RPMI8226 (cell line): ENCODE results near the gene DOCK11.

Experiments
- DNase-seq: peaks from one replicate; pipeline ENCODE4 v3.0.0-alpha.2; 2015

The DOCK11 gene

DNA sequence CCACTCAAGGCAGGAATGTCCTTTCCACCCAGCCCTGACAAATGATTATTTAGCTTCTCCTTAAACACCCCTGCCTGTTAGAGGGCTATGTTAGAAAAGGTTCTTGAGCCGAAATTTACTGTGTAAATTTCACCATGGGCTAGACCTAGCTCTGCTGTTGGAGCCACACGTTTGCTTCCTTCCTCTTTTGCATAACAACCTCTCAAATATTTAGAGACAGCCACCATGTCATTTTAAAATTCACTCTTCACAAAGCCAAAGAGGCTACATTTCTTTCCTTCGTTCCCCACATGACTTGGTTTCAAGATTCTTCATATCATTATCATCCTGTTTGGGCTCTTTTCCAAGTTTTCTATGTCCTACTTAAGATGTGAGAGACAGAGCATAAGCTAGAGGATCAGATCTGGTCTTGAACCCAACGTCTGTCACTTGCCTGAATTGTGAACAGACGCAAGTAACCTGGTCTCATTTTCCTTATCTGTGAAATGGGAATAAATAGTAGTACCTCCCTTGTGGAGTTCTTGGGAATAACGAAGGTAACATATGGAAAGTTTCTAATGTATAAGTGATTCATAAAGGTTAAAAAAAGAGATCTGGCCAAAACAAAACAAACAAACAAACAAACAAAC, 6.7 kb downstream of the DOCK11 start:
- no peak for DNase-seq

DNA sequence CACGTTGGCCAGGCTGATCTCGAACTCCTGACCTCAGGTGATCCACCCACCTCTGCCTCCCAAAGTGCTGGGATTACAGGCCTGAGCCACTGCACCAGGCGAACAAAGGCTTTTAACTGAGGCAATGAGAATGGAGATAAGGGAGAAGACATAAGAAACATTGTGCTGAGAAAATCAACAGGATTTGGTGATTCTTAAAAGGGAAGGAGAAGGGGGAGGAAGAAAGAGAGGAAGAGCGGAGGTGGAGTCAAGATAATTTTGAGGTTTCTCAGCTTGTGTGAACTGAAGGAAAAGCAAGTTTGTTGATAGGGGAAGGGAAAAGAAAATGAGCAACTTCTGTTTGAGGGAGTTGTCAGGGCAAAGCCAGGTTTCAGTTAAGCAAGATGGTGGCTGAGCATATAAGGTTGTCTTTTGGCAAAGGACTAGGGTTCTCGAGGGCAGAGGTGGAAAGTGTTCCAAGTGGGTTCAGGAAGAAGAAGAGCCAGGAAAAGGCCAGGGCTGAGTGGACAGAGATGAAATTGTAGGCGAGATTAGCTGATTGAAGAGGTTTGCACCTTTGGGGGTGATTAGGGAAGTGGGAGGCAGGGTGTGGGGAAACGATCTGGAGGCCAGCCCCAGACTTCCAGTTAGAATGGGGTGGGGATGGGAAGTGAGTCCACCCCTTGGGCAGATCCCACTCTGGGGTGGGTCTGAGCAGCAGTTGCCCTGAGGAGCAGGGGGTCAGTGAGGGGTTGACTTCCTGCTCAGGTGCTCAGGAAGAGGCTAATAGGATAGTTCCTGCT, 7.8 kb downstream of the DOCK11 start:
- DNase-seq: no peak

DNA sequence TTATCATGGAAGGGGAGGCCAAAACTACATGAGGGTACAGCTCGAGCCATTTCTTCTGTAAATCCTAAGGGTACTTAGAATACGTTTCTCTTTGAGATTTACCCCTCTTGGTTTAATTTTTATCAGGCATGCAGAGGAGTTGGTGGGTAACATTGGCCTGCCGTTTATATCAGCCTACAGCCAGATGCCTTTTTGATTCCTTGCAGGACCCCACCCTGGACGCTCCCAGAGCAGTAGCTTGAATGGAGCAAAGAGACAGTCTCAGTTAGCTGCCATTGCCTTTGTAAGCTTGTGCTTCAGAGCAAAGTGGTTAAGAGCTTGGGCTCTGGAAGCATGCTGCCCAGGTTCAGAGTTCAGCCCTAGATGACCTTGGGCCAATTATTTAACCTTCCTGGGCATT, 9.0 kb downstream of the DOCK11 start:
- no peak for DNase-seq

DNA sequence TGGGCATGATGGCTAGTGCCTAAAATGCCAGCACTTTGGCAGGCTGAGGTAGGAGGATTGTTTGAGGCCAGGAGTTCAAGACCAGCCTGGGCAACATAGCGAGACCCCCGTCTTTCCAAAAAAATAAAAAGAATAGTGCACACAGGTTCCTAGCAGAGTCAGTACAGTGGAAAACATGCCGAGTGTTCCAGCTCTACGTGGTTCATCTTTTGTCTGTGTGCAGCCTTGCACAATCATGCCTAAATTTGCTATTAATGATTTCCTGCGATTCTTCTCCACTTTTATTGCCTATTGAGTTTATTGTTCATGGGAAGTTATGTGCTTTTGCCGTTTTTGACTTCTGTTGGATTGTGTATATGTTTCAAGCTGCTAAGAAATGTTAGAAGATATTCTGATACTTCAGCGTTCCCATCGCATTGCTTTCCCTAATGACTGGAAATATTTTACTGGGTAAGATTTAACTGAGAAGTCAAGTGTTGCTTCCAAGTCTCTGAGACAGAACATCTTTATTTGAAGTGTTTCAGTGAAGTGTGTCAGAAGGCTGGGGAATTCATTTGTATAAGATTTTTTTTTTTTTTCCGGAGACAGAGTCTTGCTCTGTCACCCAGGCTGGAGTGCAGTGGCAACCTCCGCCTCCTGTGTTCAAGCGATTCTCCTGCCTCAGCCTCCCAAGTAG, 11.3 kb downstream of the DOCK11 start:
- no peak for DNase-seq

DNA sequence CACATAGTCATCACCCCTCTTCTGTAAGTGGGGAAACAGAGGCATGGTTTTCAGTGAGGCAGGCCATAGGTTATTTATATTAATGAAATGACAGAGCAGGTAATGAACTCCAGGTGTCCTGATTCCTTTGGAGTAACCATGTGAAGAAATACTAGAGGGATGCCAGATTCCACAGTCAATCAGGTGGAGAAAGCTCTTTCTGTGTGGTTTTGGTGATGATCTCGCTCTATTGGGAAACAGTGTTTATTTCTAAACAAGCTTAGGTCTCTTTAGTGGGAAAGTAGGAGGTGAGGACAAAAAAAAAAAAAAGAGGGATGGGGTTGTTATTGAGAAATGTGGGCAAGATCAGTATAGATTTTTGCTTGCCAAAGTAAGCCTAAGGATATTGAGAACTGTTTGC, 12.2 kb downstream of the DOCK11 start:
- no peak for DNase-seq

DNA sequence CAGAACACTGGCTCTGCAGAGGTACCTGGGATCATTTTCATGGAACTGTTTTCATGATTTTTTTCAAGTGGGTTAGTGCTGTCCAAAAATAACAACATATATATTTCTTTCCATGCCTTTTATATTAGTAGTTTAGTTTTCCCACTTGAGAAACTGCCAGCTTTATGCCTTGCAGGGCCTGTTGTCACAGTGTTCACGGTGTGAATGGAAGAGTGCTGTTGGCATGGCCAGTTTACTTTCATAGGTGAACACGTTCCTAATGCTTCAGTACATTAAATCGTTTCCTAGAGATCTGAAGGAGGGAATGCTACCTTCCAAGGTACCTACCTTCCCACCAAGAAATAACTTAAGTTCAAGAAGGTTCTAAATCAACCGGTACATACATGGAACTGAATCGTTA, 12.6 kb downstream of the DOCK11 start:
- DNase-seq: no peak

DNA sequence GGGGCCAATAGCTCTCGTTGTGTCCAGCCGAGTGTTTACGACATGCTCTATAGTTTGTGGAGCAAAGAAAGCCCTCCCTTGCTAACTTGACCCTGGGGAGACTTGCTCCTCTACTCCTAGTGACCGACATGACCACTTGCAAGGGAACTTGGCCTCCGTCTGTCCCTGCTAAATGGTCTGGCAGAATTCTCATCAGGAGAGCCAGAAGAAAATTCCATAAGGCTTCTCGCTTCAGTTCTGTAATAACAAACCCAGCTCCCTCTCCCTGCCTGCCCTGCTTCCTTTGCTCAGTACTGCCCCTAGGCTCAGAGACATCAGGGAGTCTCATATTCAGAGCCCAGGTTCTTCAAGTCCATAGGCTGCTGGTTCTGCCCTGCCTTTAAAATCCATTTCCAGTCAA, 13.0 kb downstream of the DOCK11 start:
- DNase-seq: no peak

DNA sequence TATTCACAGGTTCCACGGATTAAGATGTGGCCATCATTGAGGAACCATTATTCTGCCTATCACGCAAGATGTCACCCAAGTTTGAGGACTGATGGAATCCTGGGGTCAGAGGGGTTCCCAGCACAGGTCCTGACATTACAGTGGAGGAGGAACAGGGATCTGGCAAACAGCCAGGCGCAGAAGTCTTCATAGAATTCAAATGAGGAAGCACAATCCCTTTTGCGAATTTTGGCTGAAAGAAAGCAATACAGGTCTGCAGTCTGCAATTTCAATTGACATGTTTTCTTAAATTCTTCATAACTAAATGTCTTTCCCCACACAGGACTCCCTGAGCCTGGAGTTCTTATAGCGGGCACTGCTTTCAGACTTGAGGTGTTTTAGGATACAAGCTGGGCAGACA, 14.5 kb downstream of the DOCK11 start:
- no peak for DNase-seq

DNA sequence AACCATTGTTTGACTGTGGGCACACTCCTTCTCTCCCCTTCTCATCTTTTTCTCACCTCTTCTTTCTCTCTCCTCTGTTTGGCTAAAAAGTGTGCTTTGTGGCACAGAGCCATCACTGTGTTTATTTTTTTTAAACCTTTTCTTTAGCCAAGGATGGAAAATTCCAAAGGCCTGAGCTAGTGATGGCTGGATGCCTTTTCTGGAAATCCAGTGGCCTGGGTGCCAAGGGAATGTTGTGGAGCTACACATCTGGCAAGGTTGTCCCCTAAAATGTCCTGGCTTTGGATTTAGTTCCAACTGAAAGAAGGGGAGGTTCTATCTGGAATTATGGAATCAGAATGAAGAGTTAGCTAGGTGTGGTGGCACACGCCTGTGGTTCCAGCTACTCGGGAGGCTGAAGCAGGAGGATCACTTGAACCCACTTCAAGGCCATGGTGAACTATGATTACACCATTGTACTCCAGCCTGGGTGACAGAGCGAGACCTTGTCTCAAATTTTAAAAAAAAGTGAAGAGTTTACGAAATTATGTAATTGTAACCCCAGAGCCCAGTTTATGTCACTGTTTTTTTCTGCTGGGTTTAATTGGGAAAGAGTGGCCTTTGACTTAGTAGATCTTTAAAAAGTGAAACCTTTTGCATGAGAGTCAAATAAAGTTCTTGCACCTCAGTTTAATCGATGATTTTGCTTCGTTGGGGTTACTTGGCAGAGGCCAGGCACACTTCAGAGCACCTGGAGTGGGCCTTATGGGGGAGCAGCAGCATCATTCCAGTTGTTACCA, 17.7 kb downstream of the DOCK11 start:
- no peak for DNase-seq

DNA sequence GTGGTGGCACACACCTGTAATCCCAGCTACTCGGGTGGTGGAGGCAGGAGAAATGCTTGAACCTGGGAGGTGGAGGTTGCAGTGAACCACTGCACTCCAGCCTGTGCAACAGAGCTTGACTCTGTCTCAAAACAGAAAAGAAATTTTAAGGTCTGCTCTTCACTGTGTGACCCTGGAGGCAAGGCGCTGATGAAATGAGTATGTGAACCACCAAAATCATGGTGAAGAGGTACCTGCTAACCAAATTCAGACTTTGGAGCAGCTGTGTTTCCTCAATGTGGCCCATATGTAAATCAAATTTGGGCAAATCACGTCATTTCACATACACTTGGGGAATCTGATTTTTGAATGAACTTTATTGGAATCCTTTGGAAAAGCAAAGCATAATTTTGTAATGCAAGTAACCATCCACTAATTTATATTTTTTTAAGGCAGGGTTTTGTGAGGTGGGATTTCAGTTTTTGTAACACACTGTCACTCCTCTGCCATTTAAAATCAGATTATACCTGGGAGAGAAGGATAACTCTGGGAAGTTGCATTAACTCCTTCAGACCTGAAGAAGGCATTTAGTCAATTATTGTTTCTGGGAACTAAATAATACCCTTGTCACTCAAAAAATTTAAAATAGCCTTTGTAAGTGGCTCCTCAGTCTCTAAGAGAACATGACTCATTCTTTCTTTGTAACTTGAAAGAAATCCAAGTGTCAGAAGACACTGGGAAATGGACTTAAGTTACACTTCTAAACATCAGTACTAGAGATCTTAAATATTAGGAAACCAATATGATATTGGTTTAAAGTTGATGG, 24.0 kb downstream of the DOCK11 start:
- no peak for DNase-seq

DNA sequence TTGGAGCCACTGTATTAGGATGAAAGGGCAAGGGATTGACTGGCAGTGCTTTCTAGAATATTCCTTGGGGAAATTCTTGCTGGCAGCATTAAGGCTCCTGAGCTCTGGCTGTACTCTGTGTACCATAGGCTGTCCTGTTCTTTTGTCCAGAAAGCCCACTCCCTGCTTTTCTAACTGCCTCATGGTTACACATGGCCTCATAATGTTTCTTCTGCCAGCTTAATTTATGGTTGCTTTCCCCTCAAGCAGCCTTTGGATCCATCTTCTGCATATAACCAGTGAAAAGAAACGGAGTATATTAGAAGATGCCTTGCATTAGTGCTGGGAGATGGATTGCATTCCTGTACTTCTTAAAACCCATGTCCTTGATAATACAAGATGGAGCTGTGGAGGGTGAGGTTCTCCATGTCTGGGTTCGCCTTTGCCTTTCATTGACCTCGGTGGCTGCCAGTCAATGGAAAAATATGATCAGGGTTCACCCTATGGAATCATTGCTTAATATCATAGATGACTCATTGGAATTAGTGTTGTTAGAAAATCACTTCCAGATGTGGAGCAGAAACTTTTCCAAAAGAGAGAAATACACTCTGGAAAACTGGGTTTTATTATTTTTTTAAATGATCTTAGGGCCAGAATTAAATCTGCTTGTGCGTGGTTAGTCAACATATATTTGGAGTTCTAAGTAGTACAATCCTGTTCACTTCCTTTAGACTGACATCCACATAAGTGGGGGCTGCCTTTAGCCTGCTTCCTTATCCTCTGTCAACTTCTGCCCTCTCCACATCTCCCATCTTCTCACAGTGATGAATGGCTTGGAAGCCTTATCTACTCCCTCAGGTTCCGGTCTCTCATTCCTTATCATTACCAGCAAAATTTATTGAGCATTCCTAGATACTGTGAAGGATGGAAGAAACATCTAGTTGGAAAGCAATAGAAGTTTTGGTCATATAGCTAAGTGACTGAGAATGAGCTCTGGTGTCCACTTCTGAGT, 24.9 kb downstream of the DOCK11 start:
- DNase-seq: no peak

DNA sequence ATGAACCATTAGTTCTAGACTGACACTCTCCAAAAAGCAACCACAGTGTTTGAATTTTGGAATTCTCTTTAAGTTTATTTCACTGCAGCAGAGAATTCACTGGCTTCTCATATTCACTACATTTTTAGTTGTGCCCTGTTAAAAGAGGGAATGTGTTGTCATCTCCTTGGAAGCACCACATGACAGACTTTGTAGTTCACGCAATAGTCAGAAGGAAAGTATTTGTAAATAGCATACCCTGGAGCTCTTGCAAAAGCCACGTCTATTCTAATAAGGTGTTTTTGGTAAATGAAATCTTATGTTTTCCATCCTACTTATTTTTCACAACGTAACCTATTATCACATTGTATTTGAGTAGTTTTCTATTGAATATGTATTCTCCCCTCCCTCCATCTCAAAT, 25.8 kb downstream of the DOCK11 start:
- DNase-seq: no peak

DNA sequence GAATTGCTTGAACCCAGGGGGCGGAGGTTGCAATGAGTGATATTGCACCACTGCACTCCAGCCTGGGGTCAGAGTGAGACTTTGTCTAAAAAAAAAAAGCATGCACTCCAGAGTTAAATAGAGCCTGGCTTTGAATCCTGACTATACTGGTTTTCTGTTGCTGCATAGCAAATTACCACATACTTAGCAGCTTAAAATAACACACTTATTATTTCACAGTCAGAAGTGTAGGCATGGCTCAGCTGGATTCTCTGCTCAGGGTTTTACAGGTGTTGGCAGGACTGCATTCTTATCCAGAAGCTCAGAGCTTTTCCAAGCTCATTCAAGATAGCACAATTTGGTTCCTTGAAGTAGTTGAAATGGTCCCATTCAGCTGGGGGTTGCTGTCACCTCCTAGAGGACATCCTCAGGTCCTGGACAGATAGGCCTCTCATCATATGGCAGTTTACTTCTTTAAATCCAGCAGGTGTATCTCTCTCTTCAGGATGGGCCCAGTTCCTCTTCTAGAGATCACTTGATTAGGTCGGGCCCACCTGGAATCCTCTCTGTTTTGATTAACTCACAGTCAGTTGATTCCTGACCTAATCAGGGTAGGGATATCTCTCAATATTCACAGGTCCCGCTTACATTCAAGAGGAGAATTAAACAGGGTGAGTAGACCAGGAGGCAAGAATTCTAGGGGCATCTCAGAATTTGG, 26.8 kb downstream of the DOCK11 start:
- DNase-seq: no peak

DNA sequence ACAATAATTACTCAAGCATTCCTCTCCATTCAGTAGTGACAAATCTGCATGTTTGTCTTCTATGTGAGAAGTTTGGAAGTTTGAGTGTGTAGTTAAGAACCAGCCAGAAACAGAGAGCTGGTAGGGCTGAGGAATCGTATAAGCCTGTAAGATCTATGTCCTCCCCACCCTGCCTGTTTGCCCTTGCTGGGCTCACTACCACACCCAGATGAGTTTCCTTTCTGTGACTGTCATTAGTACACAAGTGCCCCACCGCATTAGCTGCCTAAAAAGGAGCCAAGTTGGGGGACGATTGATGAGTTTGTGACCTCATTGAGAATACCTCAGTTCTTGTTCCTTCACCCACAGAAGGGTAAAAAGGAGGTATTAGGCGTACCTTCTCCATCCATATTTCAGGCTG, 28.3 kb downstream of the DOCK11 start:
- DNase-seq: no peak

DNA sequence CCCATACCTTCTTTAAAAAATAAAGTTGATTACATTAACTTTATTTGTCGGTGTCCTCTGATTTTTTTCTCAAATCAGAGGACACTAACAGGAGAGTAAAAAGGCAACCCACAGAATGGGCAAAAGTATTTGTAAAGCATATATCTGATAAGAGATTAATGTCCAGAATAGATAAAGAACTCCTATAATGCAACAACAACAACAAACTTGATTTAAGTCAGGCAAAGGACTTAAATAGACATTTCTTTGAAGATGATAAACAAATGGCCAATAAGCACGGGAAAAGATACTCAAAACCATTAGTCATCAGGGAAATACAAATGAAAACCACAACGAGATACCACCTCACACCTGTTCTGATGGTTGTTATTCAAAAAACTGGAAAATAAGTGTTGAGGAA, 28.7 kb downstream of the DOCK11 start:
- DNase-seq: no peak

DNA sequence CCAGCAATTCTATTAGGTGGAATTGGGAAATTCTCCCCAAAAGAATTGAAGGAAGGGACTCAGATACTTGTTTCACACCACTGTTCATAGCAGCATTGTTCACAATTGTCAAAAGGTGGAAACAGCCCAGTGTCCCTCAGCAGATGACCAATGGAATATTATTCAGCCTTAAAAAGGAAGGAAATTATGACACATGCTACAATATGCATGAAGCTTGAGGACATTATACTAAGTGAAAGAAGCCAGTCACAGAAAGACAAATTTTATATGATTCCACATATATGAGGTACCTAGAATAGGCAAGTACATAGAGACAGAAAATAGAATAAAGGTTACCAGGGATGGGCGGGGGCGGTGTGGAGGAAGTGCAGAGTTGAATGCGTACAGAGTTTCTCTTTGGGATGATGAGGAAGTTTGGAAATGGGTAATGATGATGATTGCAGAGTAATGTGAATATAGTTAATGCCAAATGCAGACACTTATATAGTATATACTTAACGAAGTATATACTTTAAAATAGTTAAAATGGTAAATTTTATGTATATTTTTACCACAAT, 29.6 kb downstream of the DOCK11 start:
- DNase-seq: no peak

DNA sequence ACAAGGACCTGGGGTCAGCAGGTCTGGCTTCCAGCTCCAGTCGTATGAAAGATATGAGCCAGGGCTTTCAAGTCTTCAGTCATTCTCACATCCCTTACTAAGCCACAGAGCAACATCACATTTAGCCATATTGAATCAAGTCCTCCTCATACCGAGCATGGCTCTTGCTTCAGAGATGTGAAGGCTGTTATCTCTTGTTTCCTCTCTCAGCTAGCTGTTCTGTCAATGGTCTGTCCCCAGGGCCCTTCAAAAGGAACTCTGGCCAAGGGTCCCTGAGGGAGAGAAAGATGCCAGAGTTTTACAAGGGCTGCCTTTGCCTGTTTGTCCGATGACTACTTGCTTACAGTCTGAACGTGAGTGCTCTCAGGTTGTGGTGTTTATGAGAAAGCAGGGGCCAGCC, 30.5 kb downstream of the DOCK11 start:
- DNase-seq: no peak

DNA sequence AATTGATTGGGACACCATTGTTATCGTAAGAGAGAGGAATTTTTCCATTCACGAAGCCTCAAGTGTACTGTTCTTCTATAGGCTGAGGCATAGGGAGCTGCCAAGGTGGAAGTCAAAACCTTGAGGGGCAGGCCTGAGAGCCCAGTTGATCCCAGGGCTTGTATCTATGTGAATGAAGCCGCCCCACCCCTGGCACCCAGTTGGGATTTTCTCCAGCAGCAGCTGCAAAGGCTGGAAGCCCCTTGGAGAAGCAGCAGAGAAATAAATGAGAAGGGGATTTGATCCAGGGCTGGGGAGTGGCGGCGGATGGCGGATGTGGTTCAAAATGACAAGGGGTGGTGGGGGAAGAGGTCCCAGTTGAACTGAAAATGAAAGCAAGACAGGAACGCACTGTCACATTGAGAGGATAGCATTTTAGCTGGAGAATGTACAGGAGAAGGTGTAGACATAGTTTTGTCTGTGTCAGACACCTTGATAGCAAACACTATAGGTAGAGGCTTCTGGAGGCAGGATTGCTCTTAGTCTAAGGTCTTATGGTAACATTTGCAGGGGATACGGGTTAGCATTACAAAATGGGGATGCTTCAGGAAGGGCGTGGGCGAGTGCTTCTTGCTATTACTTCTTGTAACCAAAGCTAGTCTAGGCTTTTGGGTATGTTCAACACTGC, 32.6 kb downstream of the DOCK11 start:
- peak; percentile 4 for DNase-seq

DNA sequence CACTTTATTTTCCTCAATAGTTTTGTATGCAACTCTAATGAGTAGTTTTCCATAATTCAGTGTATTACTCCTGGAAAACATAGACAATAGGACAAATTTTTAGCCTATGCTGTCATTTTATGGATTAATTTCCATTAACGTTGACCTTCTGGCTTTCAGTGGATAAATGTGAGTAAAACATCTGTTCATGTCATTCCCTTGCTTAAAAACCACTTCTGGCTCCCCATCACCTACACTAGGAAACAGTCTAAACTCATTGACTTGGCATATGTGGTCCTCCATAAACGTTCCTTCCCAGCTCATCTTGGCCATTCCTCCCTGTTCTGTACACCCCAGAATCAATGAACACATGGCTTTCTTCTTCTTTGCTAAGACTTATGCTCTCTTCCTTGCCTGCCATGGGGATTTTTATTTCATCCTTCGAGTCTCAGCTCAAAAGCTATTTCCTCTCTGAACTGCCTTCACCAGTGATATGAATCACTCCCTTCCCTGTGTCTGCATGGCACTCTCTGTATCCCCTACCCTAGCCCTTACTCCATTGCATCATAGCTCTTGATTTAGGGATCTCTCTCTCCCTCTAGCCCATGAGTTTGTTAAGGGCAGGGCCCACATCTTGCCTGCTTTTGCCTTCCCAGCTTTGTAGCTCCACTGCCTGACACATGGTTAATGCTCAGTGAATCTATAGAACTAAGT, 34.8 kb downstream of the DOCK11 start:
- no peak for DNase-seq
